Measurements from ENCODE around the gene TTLL1. TPM values are rescaled to one million over a fixed set of nuclear protein-coding genes. Genes with fewer than 3 reads are reported as not detected.

TTLL1 gene
- total RNA-seq, 2 experiments from 2014 or later: 4.2 to 6.0 TPM

- Mint-ChIP-seq H3K27me3 (no peaks in the 10 kb centered on the region), H3K4me3 (no peak overlapping the region), H3K4me1 (ENCODE audit: low read depth) (peaks cover 5% of the 10 kb centered on the region), H3K9me3 (peaks cover 10% of the 10 kb centered on the region), H3K36me3 (ENCODE audit: low read depth) (no peaks in the 10 kb centered on the region), H3K27ac (no peak overlapping the region)
- CTCF ChIA-PET: interaction anchor here (1.2 to 1.5 kb wide), 2 partner anchors 8 to 46 kb away, joined by 3 to 4 read pairs; no protein-coding TSS in a partner anchor
- intact Hi-C loops (cut with micrococcal nuclease): no loop called here
- DNase-seq (no peak), ATAC-seq (no peak)
- POLR2A ChIA-PET: interaction anchor here (0.9 kb wide), 1 partner anchor 8 kb away, joined by 4 read pairs; no protein-coding TSS in a partner anchor
- TF ChIP-seq CTCF (IDR thresholded peaks at IDR 0.05): no peak
These were observed 9.2 kb upstream of the TTLL1 start for GRCh38 chr22:43098356-43098755.

GRCh38 chr22:43096420-43096819 is 7.2 kb upstream of the TTLL1 start:
- Mint-ChIP-seq H3K36me3 (ENCODE audit: low read depth) (no peaks in the 10 kb centered on the region), H3K27me3 (no peaks in the 10 kb centered on the region), H3K4me1 (ENCODE audit: low read depth) (peaks cover 5% of the 10 kb centered on the region), H3K27ac (no peak overlapping the region), H3K4me3 (no peak overlapping the region), H3K9me3 (peaks cover 10% of the 10 kb centered on the region)
- POLR2A ChIA-PET: no interaction called here
- no peak for TF ChIP-seq CTCF (IDR thresholded peaks at IDR 0.05)
- intact Hi-C loops (cut with micrococcal nuclease): no loop called here
- ATAC-seq (no peak), DNase-seq (no peak)
- CTCF ChIA-PET: no interaction called here

GRCh38 chr22:43094551-43094950 is 5.4 kb upstream of the TTLL1 start:
- CTCF ChIA-PET: no interaction called here
- POLR2A ChIA-PET: interaction anchor here (0.7 kb wide), 1 partner anchor 18 kb away, joined by 3 read pairs; no protein-coding TSS in a partner anchor
- no peaks in the 10 kb centered on the region for H3K36me3 Mint-ChIP-seq (ENCODE audit: low read depth)
- H3K27ac Mint-ChIP-seq: no peak overlapping the region
- H3K4me1 Mint-ChIP-seq (ENCODE audit: low read depth): peaks cover 4% of the 10 kb centered on the region
- no peak for ATAC-seq
- intact Hi-C loops (cut with micrococcal nuclease): no loop called here
- TF ChIP-seq CTCF (IDR thresholded peaks at IDR 0.05): no peak
- peaks cover 10% of the 10 kb centered on the region for H3K9me3 Mint-ChIP-seq
- no peak for DNase-seq
- H3K4me3 Mint-ChIP-seq: no peak overlapping the region
- H3K27me3 Mint-ChIP-seq: no peaks in the 10 kb centered on the region

GRCh38 chr22:43094085-43094484 is 4.9 kb upstream of the TTLL1 start:
- Mint-ChIP-seq H3K9me3 (peaks cover 10% of the 10 kb centered on the region), H3K4me3 (no peak overlapping the region), H3K4me1 (ENCODE audit: low read depth) (peaks cover 6% of the 10 kb centered on the region), H3K27ac (no peak overlapping the region), H3K36me3 (ENCODE audit: low read depth) (no peaks in the 10 kb centered on the region), H3K27me3 (no peaks in the 10 kb centered on the region)
- POLR2A ChIA-PET: no interaction called here
- CTCF ChIA-PET: no interaction called here
- no peak for ATAC-seq
- intact Hi-C loops (cut with micrococcal nuclease): no loop called here
- no peak for DNase-seq
- no peak for TF ChIP-seq CTCF (IDR thresholded peaks at IDR 0.05)

- TF ChIP-seq CTCF (IDR thresholded peaks at IDR 0.05): no peak
- peaks cover 10% of the 10 kb centered on the region for H3K9me3 Mint-ChIP-seq
- DNase-seq: no peak
- ATAC-seq: no peak
- no peaks in the 10 kb centered on the region for H3K27me3 Mint-ChIP-seq
- intact Hi-C loops (cut with micrococcal nuclease): no loop called here
- no peak overlapping the region for H3K27ac Mint-ChIP-seq
- ChIA-PET CTCF (interaction anchor here (1.3 to 1.5 kb wide), 3 partner anchors 13 to 21 kb away, joined by 4 to 5 read pairs (median 5); no protein-coding TSS in a partner anchor), POLR2A (no interaction called here)
- H3K4me3 Mint-ChIP-seq: no peak overlapping the region
- peaks cover 13% of the 10 kb centered on the region for H3K4me1 Mint-ChIP-seq (ENCODE audit: low read depth)
- H3K36me3 Mint-ChIP-seq (ENCODE audit: low read depth): no peaks in the 10 kb centered on the region
These were observed 2.9 kb upstream of the TTLL1 start for GRCh38 chr22:43092085-43092484.
